GM12878 (cell line): ENCODE data around the gene PAM16. TPM values are rescaled to one million over a fixed set of nuclear protein-coding genes. Genes with fewer than 3 reads are reported as not detected.
"Not testable (repeated sequence)": the region's sequence is repeated elsewhere in the genome, so short reads cannot be mapped to it uniquely, and the experiment has no call there.

Experiments used
- ATAC-seq: fragments of 200-7000 bp; cut with Tn5 transposase; 3 replicates; pipeline ENCODE4 v1.9.1; 2020; ENCODE audit warnings: mild to moderate bottlenecking, moderate library complexity
- BruUV-seq: library from RNA; stranded (reverse); fragments of 400-500 nt; replicated peaks from 2 replicates; lab custom pipeline; 2021; lab: Mats Ljungman, UMichigan
- CTCF ChIA-PET: fragments of 300-600 bp; sonication (Branson Sonifier 250); formaldehyde crosslinking; extraction: SDS; loops from one replicate; lab custom pipeline; 2021; ENCODE audit warnings: inconsistent platforms; lab: Yijun Ruan, JAX
- POLR2A ChIA-PET: fragments of 350-600 bp; formaldehyde crosslinking; extraction: SDS; loops from one replicate; lab custom pipeline; 2021; ENCODE audit warnings: inconsistent platforms; lab: Charles Lee
- RAD21 ChIA-PET: fragments of 300-600 bp; sonication (Branson Sonifier 250); formaldehyde crosslinking; loops from one replicate; lab custom pipeline; 2023; ENCODE audit warnings: antibody characterized with exemption; ENCODE audit not compliant: unreplicated experiment; lab: Charles Lee
- SMC1A ChIA-PET: fragments of 300-600 bp; sonication (Branson Sonifier 250); formaldehyde crosslinking; loops from one replicate; lab custom pipeline; 2023; ENCODE audit not compliant: unreplicated experiment, uncharacterized antibody; lab: Charles Lee
- DNase-seq: peaks from one replicate; pipeline ENCODE4 v3.0.0-alpha.2; 2011; ENCODE audit warnings: low read depth, low spot score
- FAIRE-seq: peaks from 3 replicates; lab custom pipeline; 2011; peaks lifted over from hg19 to GRCh38; lab: Jason Lieb, UNC
- H2AFZ ChIP-seq: 2 replicates; pipeline ENCODE4 v1.6.0; 2011; ENCODE audit warnings: low read depth, low read length, control low read depth; ENCODE audit not compliant: control insufficient read depth
- H3K27ac ChIP-seq: 2 replicates; pipeline ENCODE4 v1.5.1; 2011; ENCODE audit warnings: control low read depth; ENCODE audit not compliant: control insufficient read depth, insufficient read depth
- H3K27me3 ChIP-seq, 2 experiments: replicated peaks in 1 of 2; 2 replicates each; pipeline versions ENCODE4 v1.6.0 to v1.6.1; 2011; ENCODE audit warnings: low read length in 1 of 2; ENCODE audit not compliant: control insufficient read depth in 2 of 2, insufficient read depth in 2 of 2
- H3K36me3 ChIP-seq, 2 experiments: 2 replicates each; pipeline ENCODE4 v1.5.1; 2011; ENCODE audit warnings: low read length in 1 of 2; ENCODE audit not compliant: control insufficient read depth in 2 of 2, insufficient read depth in 2 of 2
- H3K4me1 ChIP-seq: 2 replicates; pipeline ENCODE4 v1.6.1; 2011; ENCODE audit warnings: mild to moderate bottlenecking, low read length, moderate library complexity, mixed read lengths; ENCODE audit not compliant: control insufficient read depth, insufficient read depth
- H3K4me2 ChIP-seq: 2 replicates; pipeline ENCODE4 v1.6.0; 2011; ENCODE audit warnings: control low read depth; ENCODE audit not compliant: control insufficient read depth, insufficient read depth
- H3K4me3 ChIP-seq: fragments of 200-600 bp; sonication (generic); 2 replicates; pipeline ENCODE4 v1.5.1; 2016
- H3K79me2 ChIP-seq: 2 replicates; pipeline ENCODE4 v1.6.0; 2011; ENCODE audit warnings: low read length; ENCODE audit not compliant: control insufficient read depth, insufficient read depth
- H3K9ac ChIP-seq: 2 replicates; pipeline ENCODE4 v1.8.0; 2011; ENCODE audit warnings: low read length, control low read depth, mixed read lengths; ENCODE audit not compliant: control insufficient read depth, insufficient read depth
- H3K9me3 ChIP-seq: replicated peaks from 3 replicates; pipeline ENCODE4 v1.5.1; 2011; ENCODE audit warnings: mild to moderate bottlenecking, low read length; ENCODE audit not compliant: control insufficient read depth, insufficient read depth
- H4K20me1 ChIP-seq: 2 replicates; pipeline ENCODE4 v1.6.0; 2011; ENCODE audit not compliant: control insufficient read depth, insufficient read depth
- BHLHE40 ChIP-seq, 2 experiments: fragments of 450-650 bp in 1 of 2; IDR thresholded peaks; 2 replicates each; pipeline ENCODE4 v1.6.1; 2011 to 2017; ENCODE audit warnings: low read depth in 2 of 2, borderline replicate concordance in 1 of 2, improper control_type of control experiment in 1 of 2, low read length in 1 of 2, mild to moderate bottlenecking in 1 of 2
- BMI1 ChIP-seq: fragments of 450-650 bp; IDR thresholded peaks from 2 replicates; pipeline ENCODE4 v1.6.1; 2016; ENCODE audit warnings: mild to moderate bottlenecking, moderate library complexity, borderline replicate concordance
- CBX3 ChIP-seq: fragments of 200-600 bp; sonication (generic); IDR thresholded peaks from 2 replicates; pipeline ENCODE4 v1.6.1; 2016; ENCODE audit warnings: low read depth, borderline replicate concordance
- CHD2 ChIP-seq: IDR thresholded peaks from 2 replicates; pipeline ENCODE4 v1.6.1; 2011; ENCODE audit warnings: low read depth, low read length, improper control_type of control experiment, borderline replicate concordance
- CREM ChIP-seq: IDR thresholded peaks from 2 replicates; pipeline ENCODE4 v1.6.1; 2014; ENCODE audit warnings: antibody characterized with exemption, low read depth
- IKZF1 ChIP-seq: fragments of 450-650 bp; conservative IDR thresholded peaks from 2 replicates; pipeline ENCODE4 v1.6.1; 2017; ENCODE audit warnings: antibody characterized with exemption, mild to moderate bottlenecking
- IKZF2 ChIP-seq, 2 experiments: fragments of 450-650 bp; IDR thresholded peaks; 2 replicates each; pipeline ENCODE4 v1.6.1; 2017; ENCODE audit warnings: mild to moderate bottlenecking in 2 of 2, moderate library complexity in 2 of 2
- KLF5 ChIP-seq: fragments of 450-650 bp; IDR thresholded peaks from 2 replicates; pipeline ENCODE4 v1.6.1; 2014; ENCODE audit warnings: mild to moderate bottlenecking; ENCODE audit not compliant: partially characterized antibody
- MEF2A ChIP-seq: IDR thresholded peaks from 2 replicates; pipeline ENCODE4 v1.6.1; 2011; ENCODE audit warnings: low read depth, mild to moderate bottlenecking, low read length, moderate library complexity; ENCODE audit not compliant: insufficient read depth
- MTA3 ChIP-seq: IDR thresholded peaks from 2 replicates; pipeline ENCODE4 v1.6.1; 2012; ENCODE audit warnings: low read length, inconsistent platforms, borderline replicate concordance
- NR2C1 ChIP-seq: fragments of 450-650 bp; IDR thresholded peaks from 2 replicates; pipeline ENCODE4 v1.6.1; 2017; ENCODE audit warnings: antibody characterized with exemption, mild to moderate bottlenecking, moderate library complexity
- STAT1 ChIP-seq: fragments of 450-650 bp; conservative IDR thresholded peaks from 2 replicates; pipeline ENCODE4 v1.6.1; 2014; ENCODE audit warnings: antibody characterized with exemption, mild to moderate bottlenecking
- SUPT20H ChIP-seq: IDR thresholded peaks from 2 replicates; pipeline ENCODE4 v1.6.1; 2011; ENCODE audit warnings: low read depth, mild to moderate bottlenecking, low read length, moderate library complexity, borderline replicate concordance; ENCODE audit not compliant: control insufficient read depth
- TCF7 ChIP-seq: IDR thresholded peaks from 2 replicates; pipeline ENCODE4 v1.6.1; 2014; ENCODE audit warnings: antibody characterized with exemption, borderline replicate concordance
- ZNF217 ChIP-seq: fragments of 450-650 bp; IDR thresholded peaks from 2 replicates; pipeline ENCODE4 v1.6.1; 2017; ENCODE audit warnings: antibody characterized with exemption, mild to moderate bottlenecking
- WGBS: methylation state at CpG from one replicate; pipeline ENCODE4 v1.1.6; 2016; ENCODE audit warnings: low lambda C conversion rate; ENCODE audit not compliant: insufficient replicate concordance, insufficient coverage; ENCODE audit errors: missing lambda C conversion rate; 5-methylcytosine and 5-hydroxymethylcytosine counted together
- in situ Hi-C: fragments of 300-500 bp; cut with MboI; formaldehyde crosslinking; loops from 9 replicates; pipeline ENCODE4 v1.14.3; 2018; ENCODE audit warnings: mixed read lengths
- intact Hi-C: fragments of 100-400 bp; cut with micrococcal nuclease; formaldehyde crosslinking; loops from one replicate; pipeline ENCODE4 v1.14.2; 2022; ENCODE audit not compliant: unreplicated experiment
- polyA plus RNA-seq, 11 experiments: library from polyadenylated mRNA; depleted of rRNA in 4 of 11; unstranded in 6 of 11; stranded (reverse) in 5 of 11; fragments of >200 nt; fragmentation: Nextera tagmentation in 4 of 11; fragmentation: Illumina TruSeq in 1 of 11; extraction: Ambion mirVana in 4 of 11; extraction: Trizol in 1 of 11; gene quantifications; 1 replicate in 1 of 11; 2 replicates in 10 of 11; pipeline versions ENCODE4 v1.2.1 to v1.2.3, GENCODE V29; 2011 to 2016; ENCODE audit warnings: inconsistent platforms in 2 of 11, missing spikeins in 2 of 11, low read depth in 1 of 11
- total RNA-seq, 4 experiments: library from RNA; depleted of rRNA in 3 of 4; stranded (reverse); fragments of >200 nt in 3 of 4; fragmentation: Illumina TruSeq in 1 of 4; extraction: Trizol in 1 of 4; gene quantifications; 2 replicates each; pipeline versions ENCODE4 v1.2.1 to v1.2.3, GENCODE V29; 2013 to 2021

PAM16 gene
- total and polyA plus RNA-seq, 10 of the 15 experiments (the other 5 are each of a cell fraction or from before 2014, with no cell fraction given), result 18.5 to 94.3 (median 51.5) TPM

- TF ChIP-seq CHD2 (no peak), KLF5 (no peak), ZNF217 (no peak), SUPT20H (no peak)
Observed at GRCh38 chr16:4399001-4399730, 48.0 kb upstream of the PAM16 start (continued).

GRCh38 chr16:4395055-4395726 is 44.1 kb upstream of the PAM16 start:
- FAIRE-seq (no peak), DNase-seq (no peak), ATAC-seq (no peak)
- CTCF ChIA-PET, result interaction anchor here (0.8 kb wide), 1 partner anchor 8 kb away, joined by 3 read pairs; no protein-coding TSS in a partner anchor
- RAD21 ChIA-PET, result no interaction called here
- no peak overlapping the region for H2AFZ ChIP-seq
- intact Hi-C loops (no loop called here), in situ Hi-C loops (loop anchor here (5.0 kb wide), 2 partner anchors 33 to 108 kb away; no protein-coding TSS in a partner anchor)
- POLR2A ChIA-PET, result no interaction called here
- no peak overlapping the region for H3K27ac ChIP-seq
- TF ChIP-seq IKZF1, result no peak
- no peak for TF ChIP-seq BMI1
- no peak for TF ChIP-seq CREM
- TF ChIP-seq STAT1, result no peak
- TF ChIP-seq NR2C1, result no peak
- TF ChIP-seq MTA3, result no peak
- TF ChIP-seq CBX3, result no peak
- no peak for TF ChIP-seq BHLHE40 (IDR thresholded peaks at IDR 0.05; ENCODE audit: borderline replicate concordance in 1 of 2, low read depth in 2 of 2, low read length in 1 of 2)
- no peak for TF ChIP-seq TCF7
- TF ChIP-seq MEF2A, result no peak
- no peak for TF ChIP-seq IKZF2 (IDR thresholded peaks at IDR 0.05)
- BruUV-seq, result no TSS peak
- H3K79me2 ChIP-seq, result no peaks in the 10 kb centered on the region
- H3K9me3 ChIP-seq, result no peaks in the 10 kb centered on the region
- no peaks in the 10 kb centered on the region for H3K4me1 ChIP-seq
- H3K4me2 ChIP-seq, result no peak overlapping the region
- SMC1A ChIA-PET, result no interaction called here
- no peak overlapping the region for H3K4me3 ChIP-seq
- no peaks in the 10 kb centered on the region for H3K27me3 ChIP-seq
- H3K9ac ChIP-seq, result no peak overlapping the region
- WGBS, result 80% methylated on average over 9 of the region's 9 CpGs
- H3K36me3 ChIP-seq, result peaks cover 13 to 23% of the 10 kb centered on the region in 2 experiments
- H4K20me1 ChIP-seq, result no peaks in the 10 kb centered on the region; the same call in 1 of the 2 replicates

- H3K27ac ChIP-seq, FAIRE-seq, H3K4me2 ChIP-seq, H3K9me3 ChIP-seq, H3K79me2 ChIP-seq, DNase-seq, BruUV-seq, H4K20me1 ChIP-seq, H3K27me3 ChIP-seq, RAD21 ChIA-PET, ATAC-seq, in situ Hi-C loops, intact Hi-C loops, H3K9ac ChIP-seq, POLR2A ChIA-PET, H3K4me3 ChIP-seq, H3K4me1 ChIP-seq, H2AFZ ChIP-seq, SMC1A ChIA-PET: not testable (repeated sequence)
- 97% methylated on average over 15 of the region's 15 CpGs for WGBS
- peaks cover 15 to 30% of the 10 kb centered on the region in 2 experiments for H3K36me3 ChIP-seq
- CTCF ChIA-PET, result interaction anchor here (0.8 to 1.8 kb wide), 3 partner anchors 9 to 90 kb away, joined by 3 to 5 read pairs (median 4); no protein-coding TSS in a partner anchor
Observed at GRCh38 chr16:4393850-4394249, 42.7 kb upstream of the PAM16 start.
